Cardiac muscle cell (in vitro differentiated cells and primary cell): ENCODE measurements around the gene SNRNP70. TPM values are rescaled to one million over a fixed set of nuclear protein-coding genes. Genes with fewer than 3 reads are reported as not detected.
A peak's percentile ranks its signal among the peaks of the same experiment; 100 is the strongest.

Source experiments
- DNase-seq, 2 donors: peaks; one replicate each; pipeline versions ENCODE4 v3.0.0 to v3.0.0-alpha.2; 2010 to 2017; ENCODE audit warnings: low read depth in 1 of 2, low spot score in 1 of 2
- H3K27ac ChIP-seq: fragments of 200-600 bp; sonication (generic); 2 replicates; pipeline ENCODE4 v1.5.1; 2016
- H3K27me3 ChIP-seq: fragments of 200-600 bp; sonication (generic); 2 replicates; pipeline ENCODE4 v1.6.0; 2016; ENCODE audit warnings: control low read depth
- H3K36me3 ChIP-seq: fragments of 200-600 bp; sonication (generic); 2 replicates; pipeline ENCODE4 v1.5.1; 2016; ENCODE audit warnings: control low read depth
- H3K4me1 ChIP-seq: fragments of 200-600 bp; sonication (generic); 2 replicates; pipeline ENCODE4 v1.8.1; 2017; ENCODE audit warnings: low read depth, mild to moderate bottlenecking, mixed run types
- H3K4me3 ChIP-seq: fragments of 200-600 bp; sonication (generic); 2 replicates; pipeline ENCODE4 v1.5.1; 2016; ENCODE audit warnings: mild to moderate bottlenecking
- H3K9me3 ChIP-seq: fragments of 200-600 bp; sonication (generic); 2 replicates; pipeline ENCODE4 v1.5.1; 2017; ENCODE audit warnings: low read depth, mild to moderate bottlenecking, control low read depth
- CTCF ChIP-seq: IDR thresholded peaks from 2 replicates; pipeline ENCODE4 v1.5.1; 2012; ENCODE audit warnings: low read depth, mild to moderate bottlenecking, low read length
- polyA plus RNA-seq: library from polyadenylated mRNA; unstranded; fragments of >200 nt; fragmentation: Nextera tagmentation; extraction: Ambion mirVana; gene quantifications from 2 replicates; pipeline ENCODE4 v1.2.1, GENCODE V29; 2016
- total RNA-seq: library from RNA; depleted of rRNA; stranded (reverse); fragments of >200 nt; gene quantifications from 2 replicates; pipeline ENCODE4 v1.2.3, GENCODE V29; 2016

SNRNP70 gene
- total and polyA plus RNA-seq, 2 experiments from 2014 or later: 492 to 598 TPM

- H3K4me3 ChIP-seq: peak overlapping the region; percentile 23
- no peak for TF ChIP-seq CTCF
- peak overlapping the region; percentile 88 for H3K27ac ChIP-seq
- no peaks in the 10 kb centered on the region for H3K27me3 ChIP-seq
- no peaks in the 10 kb centered on the region for H3K9me3 ChIP-seq
- peak in 1 of 2 donors; percentile 80 for DNase-seq
- peaks cover 30% of the 10 kb centered on the region for H3K4me1 ChIP-seq
- H3K36me3 ChIP-seq: no peaks in the 10 kb centered on the region
These were observed 70.6 kb downstream of the SNRNP70 start for GRCh38 chr19:49155820-49156346.

GRCh38 chr19:49157445-49158224 lies 72.4 kb downstream of the SNRNP70 start, which contains the start of gene TRPM4:
TSS of gene TRPM4 (plus strand) at chr19:49157792. CDS start at chr19:49157867, 75 bp downstream.
- Histone ChIP-seq H3K27ac (peak within 1 kb of the TSS; percentile 88), H3K36me3 (peaks cover 3% of the 10 kb centered on the region)
- TF ChIP-seq CTCF: no peak

More at GRCh38 chr19:49157445-49158224, 72.4 kb downstream of the SNRNP70 start, which contains the start of gene TRPM4:
- peak within 1 kb of the TSS; percentile 67 for H3K4me3 ChIP-seq
- H3K9me3 ChIP-seq: no peaks in the 10 kb centered on the region
- no peaks in the 10 kb centered on the region for H3K27me3 ChIP-seq
- peak; percentile 82 to 96 for DNase-seq
- peaks cover 25% of the 10 kb centered on the region for H3K4me1 ChIP-seq

Other genes with a start within 250 kb of the SNRNP70 start
- gene HSD17B14, start 249.0 kb upstream of the SNRNP70 start, total RNA-seq: 27.5 and 43.1 TPM in 2 replicates
- gene HSD17B14, start 249.0 kb upstream of the SNRNP70 start, polyA plus RNA-seq: 31.7 and 35.1 TPM in 2 replicates
- gene PLEKHA4, start 216.8 kb upstream of the SNRNP70 start, total RNA-seq: 22.5 and 27.1 TPM in 2 replicates
- 29.4 and 37.1 TPM in 2 replicates for gene PLEKHA4, start 216.8 kb upstream of the SNRNP70 start, polyA plus RNA-seq
- gene PPP1R15A, start 213.0 kb upstream of the SNRNP70 start, total RNA-seq: 54.1 and 85.1 TPM in 2 replicates
- gene PPP1R15A, start 213.0 kb upstream of the SNRNP70 start, polyA plus RNA-seq: 87.6 and 95.7 TPM in 2 replicates
- gene TULP2, start 186.7 kb upstream of the SNRNP70 start, total RNA-seq: 0.25 and 2.0 TPM in 2 replicates
- gene TULP2, start 186.7 kb upstream of the SNRNP70 start, polyA plus RNA-seq: 0.26 and 1.0 TPM in 2 replicates
- 274 and 337 TPM in 2 replicates for gene NUCB1, start 185.1 kb upstream of the SNRNP70 start, total RNA-seq
- gene NUCB1, start 185.1 kb upstream of the SNRNP70 start, polyA plus RNA-seq: 230 and 290 TPM in 2 replicates
- gene DHDH, start 151.8 kb upstream of the SNRNP70 start, total RNA-seq: 2.2 and 4.8 TPM in 2 replicates
- gene DHDH, start 151.8 kb upstream of the SNRNP70 start, polyA plus RNA-seq: 7.0 and 10.2 TPM in 2 replicates
- 64.2 and 126 TPM in 2 replicates for gene BAX, start 130.6 kb upstream of the SNRNP70 start, total RNA-seq
- gene BAX, start 130.6 kb upstream of the SNRNP70 start, polyA plus RNA-seq: 68.7 and 95.2 TPM in 2 replicates
- 760 and 891 TPM in 2 replicates for gene FTL, start 120.1 kb upstream of the SNRNP70 start, total RNA-seq
- 1,227 and 1,335 TPM in 2 replicates for gene FTL, start 120.1 kb upstream of the SNRNP70 start, polyA plus RNA-seq
- 155 and 165 TPM in 2 replicates for gene GYS1, start 92.1 kb upstream of the SNRNP70 start, total RNA-seq
- gene GYS1, start 92.1 kb upstream of the SNRNP70 start, polyA plus RNA-seq: 175 and 195 TPM in 2 replicates
- 240 and 294 TPM in 2 replicates for gene RUVBL2, start 91.6 kb upstream of the SNRNP70 start, total RNA-seq
- 128 and 167 TPM in 2 replicates for gene RUVBL2, start 91.6 kb upstream of the SNRNP70 start, polyA plus RNA-seq
- gene LHB, start 68.4 kb upstream of the SNRNP70 start, total RNA-seq: 1.8 TPM in 1 of 2 replicates, not detected in the other
- 2.7 TPM in 1 of 2 replicates, not detected in the other for gene LHB, start 68.4 kb upstream of the SNRNP70 start, polyA plus RNA-seq
- not detected in 2 replicates for gene CGB3, start 61.1 kb upstream of the SNRNP70 start, total RNA-seq
- gene CGB3, start 61.1 kb upstream of the SNRNP70 start, polyA plus RNA-seq: 0.26 TPM in 1 of 2 replicates, not detected in the other
- not detected in 2 replicates for gene CGB2, start 53.6 kb upstream of the SNRNP70 start, total RNA-seq
- gene CGB2, start 53.6 kb upstream of the SNRNP70 start, polyA plus RNA-seq: 1.5 TPM in 1 of 2 replicates, not detected in the other
- not detected in 2 replicates for gene CGB1, start 48.6 kb upstream of the SNRNP70 start, total RNA-seq
- gene CGB1, start 48.6 kb upstream of the SNRNP70 start, polyA plus RNA-seq: not detected in 2 replicates
- gene CGB5, start 41.6 kb upstream of the SNRNP70 start, total RNA-seq: not detected in 2 replicates
- gene CGB5, start 41.6 kb upstream of the SNRNP70 start, polyA plus RNA-seq: not detected in 2 replicates
- not detected in 2 replicates for gene CGB8, start 36.3 kb upstream of the SNRNP70 start, total RNA-seq
- not detected in 2 replicates for gene CGB8, start 36.3 kb upstream of the SNRNP70 start, polyA plus RNA-seq
- 3.9 and 8.3 TPM in 2 replicates for gene CGB7, start 27.7 kb upstream of the SNRNP70 start, total RNA-seq
- gene CGB7, start 27.7 kb upstream of the SNRNP70 start, polyA plus RNA-seq: 6.5 and 11.5 TPM in 2 replicates
- gene NTF4, start 20.6 kb upstream of the SNRNP70 start, total RNA-seq: 11.8 TPM in 2 replicates
- 17.0 and 31.7 TPM in 2 replicates for gene NTF4, start 20.6 kb upstream of the SNRNP70 start, polyA plus RNA-seq
- 1.1 and 2.3 TPM in 2 replicates for gene KCNA7, start 12.8 kb upstream of the SNRNP70 start, total RNA-seq
- 1.3 and 1.6 TPM in 2 replicates for gene KCNA7, start 12.8 kb upstream of the SNRNP70 start, polyA plus RNA-seq
- 20.0 and 24.5 TPM in 2 replicates for gene LIN7B, start 28.9 kb downstream of the SNRNP70 start, total RNA-seq
- gene LIN7B, start 28.9 kb downstream of the SNRNP70 start, polyA plus RNA-seq: 34.6 and 37.8 TPM in 2 replicates
- 2.1 and 12.5 TPM in 2 replicates for gene C19orf73, start 33.7 kb downstream of the SNRNP70 start, total RNA-seq
- gene C19orf73, start 33.7 kb downstream of the SNRNP70 start, polyA plus RNA-seq: 3.7 and 9.6 TPM in 2 replicates
- 27.3 and 30.4 TPM in 2 replicates for gene PPFIA3, start 34.1 kb downstream of the SNRNP70 start, total RNA-seq
- 29.3 and 32.5 TPM in 2 replicates for gene PPFIA3, start 34.1 kb downstream of the SNRNP70 start, polyA plus RNA-seq
- gene HRC, start 69.9 kb downstream of the SNRNP70 start, total RNA-seq: 255 and 389 TPM in 2 replicates
- 184 and 255 TPM in 2 replicates for gene HRC, start 69.9 kb downstream of the SNRNP70 start, polyA plus RNA-seq
- 51.3 and 106 TPM in 2 replicates for gene TRPM4, start 72.3 kb downstream of the SNRNP70 start, total RNA-seq
- 74.2 and 119 TPM in 2 replicates for gene TRPM4, start 72.3 kb downstream of the SNRNP70 start, polyA plus RNA-seq
- 1.6 and 2.8 TPM in 2 replicates for gene SLC6A16, start 239.7 kb downstream of the SNRNP70 start, total RNA-seq
- gene SLC6A16, start 239.7 kb downstream of the SNRNP70 start, polyA plus RNA-seq: 4.0 and 6.5 TPM in 2 replicates
- not detected in 2 replicates for gene CD37, start 250.0 kb downstream of the SNRNP70 start, total RNA-seq
- gene CD37, start 250.0 kb downstream of the SNRNP70 start, polyA plus RNA-seq: 11.9 and 17.9 TPM in 2 replicates